NT2/D1 (cell line): ENCODE measurements around the gene CXCL14.

ENCODE experiments used
- YY1 ChIP-seq: IDR thresholded peaks from 2 replicates; pipeline ENCODE4 v1.6.1; 2011; ENCODE audit not compliant: insufficient read length, insufficient read depth
- ZNF274 ChIP-seq: IDR thresholded peaks from 2 replicates; pipeline ENCODE4 v1.6.1; 2011; ENCODE audit warnings: mild to moderate bottlenecking, low read depth, low read length

GRCh38 chr5:135625961-135626360 lies 47.2 kb upstream of the CXCL14 start:
- TF ChIP-seq ZNF274 (no peak), YY1 (no peak)
